ENCODE measurements around the gene DQX1.
A peak's percentile ranks its signal among the peaks of the same experiment; 100 is the strongest.

DQX1 gene

GRCh38 chr2:74510272-74510671 is 15.8 kb downstream of the DQX1 start:
- Histone ChIP-seq H3K27me3 (ENCODE audit: control insufficient read depth, insufficient read depth, low read length) (peaks cover 56% of the 10 kb centered on the region), H3K9me3 (ENCODE audit: control insufficient read depth, insufficient read depth, low read length) (no peaks in the 10 kb centered on the region), H3K4me1 (ENCODE audit: control insufficient read depth, insufficient read depth, low read length) (peaks cover 7% of the 10 kb centered on the region), H3K4me3 (ENCODE audit: low read length) (no peak overlapping the region), H3K27ac (ENCODE audit: low read length) (no peak overlapping the region), H3K36me3 (ENCODE audit: control insufficient read depth, insufficient read depth, low read length) (no peaks in the 10 kb centered on the region)
- no CpG with 5 or more reads among the region's 4 CpGs for WGBS (ENCODE audit: insufficient coverage, insufficient read length)
- no peak for DNase-seq (ENCODE audit: low read depth, low spot score)

- H3K9me3 ChIP-seq (ENCODE audit: control insufficient read depth, insufficient read depth, low read length) = no peaks in the 10 kb centered on the region
- peak overlapping the region; percentile 67 for H3K4me3 ChIP-seq (ENCODE audit: low read length)
- peaks cover 52% of the 10 kb centered on the region for H3K27me3 ChIP-seq (ENCODE audit: control insufficient read depth, insufficient read depth, low read length)
- H3K36me3 ChIP-seq (ENCODE audit: control insufficient read depth, insufficient read depth, low read length) = no peaks in the 10 kb centered on the region
- no peak overlapping the region for H3K27ac ChIP-seq (ENCODE audit: low read length)
- WGBS (ENCODE audit: insufficient coverage, insufficient read length) = no CpG with 5 or more reads among the region's 38 CpGs
- no peak for DNase-seq (ENCODE audit: low read depth, low spot score)
- H3K4me1 ChIP-seq (ENCODE audit: control insufficient read depth, insufficient read depth, low read length) = peaks cover 5% of the 10 kb centered on the region
Measured at GRCh38 chr2:74507926-74508520, 18.0 kb downstream of the DQX1 start.

- peak; percentile 97 for DNase-seq (ENCODE audit: low read depth, low spot score)
- Histone ChIP-seq H3K9me3 (ENCODE audit: control insufficient read depth, insufficient read depth, low read length) (no peaks in the 10 kb centered on the region), H3K4me1 (ENCODE audit: control insufficient read depth, insufficient read depth, low read length) (peaks cover 3% of the 10 kb centered on the region; the same call in 1 of the 2 replicates), H3K4me3 (ENCODE audit: low read length) (peak within 1 kb of the TSS; percentile 67), H3K36me3 (ENCODE audit: control insufficient read depth, insufficient read depth, low read length) (no peaks in the 10 kb centered on the region), H3K27me3 (ENCODE audit: control insufficient read depth, insufficient read depth, low read length) (peaks cover 54% of the 10 kb centered on the region), H3K27ac (ENCODE audit: low read length) (no peak within 1 kb of the TSS)
- no CpG with 5 or more reads among the region's 56 CpGs for WGBS (ENCODE audit: insufficient coverage, insufficient read length)
Measured at GRCh38 chr2:74507145-74507925, 18.7 kb downstream of the DQX1 start, which contains the start of gene PCGF1. TSS of gene PCGF1 (minus strand) at chr2:74507695. CDS start at chr2:74507668, 27 bp downstream.

- no peaks in the 10 kb centered on the region for H3K9me3 ChIP-seq (ENCODE audit: control insufficient read depth, insufficient read depth, low read length)
- H3K4me1 ChIP-seq (ENCODE audit: control insufficient read depth, insufficient read depth, low read length) = peaks cover 5% of the 10 kb centered on the region; the same call in 1 of the 2 replicates
- WGBS (ENCODE audit: insufficient coverage, insufficient read length) = no CpG with 5 or more reads among the region's 14 CpGs
- DNase-seq (ENCODE audit: low read depth, low spot score) = no peak
- H3K27me3 ChIP-seq (ENCODE audit: control insufficient read depth, insufficient read depth, low read length) = peaks cover 57% of the 10 kb centered on the region
- H3K36me3 ChIP-seq (ENCODE audit: control insufficient read depth, insufficient read depth, low read length) = no peaks in the 10 kb centered on the region
- no peak overlapping the region for H3K4me3 ChIP-seq (ENCODE audit: low read length)
- H3K27ac ChIP-seq (ENCODE audit: low read length) = no peak overlapping the region
Measured at GRCh38 chr2:74505448-74506246, 20.4 kb downstream of the DQX1 start.

- H3K27me3 ChIP-seq (ENCODE audit: control insufficient read depth, insufficient read depth, low read length) = peaks cover 57% of the 10 kb centered on the region
Measured at GRCh38 chr2:74504591-74504990, 21.4 kb downstream of the DQX1 start.

GRCh38 chr2:74503506-74504475 is 22.2 kb downstream of the DQX1 start:
- H3K36me3 ChIP-seq (ENCODE audit: control insufficient read depth, insufficient read depth, low read length) = no peaks in the 10 kb centered on the region
- no peak for DNase-seq (ENCODE audit: low read depth, low spot score)
- no peak overlapping the region for H3K27ac ChIP-seq (ENCODE audit: low read length)
- peak overlapping the region; percentile 27; the same call in 1 of the 2 replicates for H3K4me3 ChIP-seq (ENCODE audit: low read length)
- WGBS (ENCODE audit: insufficient coverage, insufficient read length) = no CpG with 5 or more reads among the region's 45 CpGs
- peaks cover 5% of the 10 kb centered on the region; the same call in 1 of the 2 replicates for H3K4me1 ChIP-seq (ENCODE audit: control insufficient read depth, insufficient read depth, low read length)
- peaks cover 62% of the 10 kb centered on the region for H3K27me3 ChIP-seq (ENCODE audit: control insufficient read depth, insufficient read depth, low read length)
- H3K9me3 ChIP-seq (ENCODE audit: control insufficient read depth, insufficient read depth, low read length) = no peaks in the 10 kb centered on the region

More at GRCh38 chr2:74504591-74504990, 21.4 kb downstream of the DQX1 start:
- H3K4me1 ChIP-seq (ENCODE audit: control insufficient read depth, insufficient read depth, low read length) = peaks cover 5% of the 10 kb centered on the region; the same call in 1 of the 2 replicates
- no peaks in the 10 kb centered on the region for H3K36me3 ChIP-seq (ENCODE audit: control insufficient read depth, insufficient read depth, low read length)
- no peak overlapping the region for H3K4me3 ChIP-seq (ENCODE audit: low read length)
- no peak for DNase-seq (ENCODE audit: low read depth, low spot score)
- H3K9me3 ChIP-seq (ENCODE audit: control insufficient read depth, insufficient read depth, low read length) = no peaks in the 10 kb centered on the region
- no peak overlapping the region for H3K27ac ChIP-seq (ENCODE audit: low read length)
- no CpG with 5 or more reads among the region's 3 CpGs for WGBS (ENCODE audit: insufficient coverage, insufficient read length)

GRCh38 chr2:74502720-74503505 is 23.1 kb downstream of the DQX1 start:
- Histone ChIP-seq H3K36me3 (ENCODE audit: control insufficient read depth, insufficient read depth, low read length) (no peaks in the 10 kb centered on the region), H3K4me1 (ENCODE audit: control insufficient read depth, insufficient read depth, low read length) (peaks cover 5% of the 10 kb centered on the region; the same call in 1 of the 2 replicates), H3K27ac (ENCODE audit: low read length) (no peak overlapping the region), H3K27me3 (ENCODE audit: control insufficient read depth, insufficient read depth, low read length) (peaks cover 68% of the 10 kb centered on the region), H3K4me3 (ENCODE audit: low read length) (peak overlapping the region; percentile 27; the same call in 1 of the 2 replicates), H3K9me3 (ENCODE audit: control insufficient read depth, insufficient read depth, low read length) (no peaks in the 10 kb centered on the region)
- DNase-seq (ENCODE audit: low read depth, low spot score) = no peak
- WGBS (ENCODE audit: insufficient coverage, insufficient read length) = no CpG with 5 or more reads among the region's 67 CpGs

GRCh38 chr2:74502147-74502719 is 23.8 kb downstream of the DQX1 start:
- Histone ChIP-seq H3K27me3 (ENCODE audit: control insufficient read depth, insufficient read depth, low read length) (peaks cover 75% of the 10 kb centered on the region), H3K4me1 (ENCODE audit: control insufficient read depth, insufficient read depth, low read length) (peaks cover 5% of the 10 kb centered on the region; the same call in 1 of the 2 replicates), H3K27ac (ENCODE audit: low read length) (no peak overlapping the region), H3K36me3 (ENCODE audit: control insufficient read depth, insufficient read depth, low read length) (no peaks in the 10 kb centered on the region), H3K4me3 (ENCODE audit: low read length) (peak overlapping the region; percentile 27; the same call in 1 of the 2 replicates), H3K9me3 (ENCODE audit: control insufficient read depth, insufficient read depth, low read length) (no peaks in the 10 kb centered on the region)
- WGBS (ENCODE audit: insufficient coverage, insufficient read length) = no CpG with 5 or more reads among the region's 32 CpGs
- DNase-seq (ENCODE audit: low read depth, low spot score) = no peak
